Hematopoietic multipotent progenitor cell treated with erythropoietin and hydrocortisone succinate and interleukin-3 and kit ligand, for 6 days (in vitro differentiated cells): ENCODE results near the gene EML1.
A peak's percentile ranks its signal among the peaks of the same experiment; 100 is the strongest.
"Not testable (repeated sequence)": the region's sequence is repeated elsewhere in the genome, so short reads cannot be mapped to it uniquely, and the experiment has no call there.

Experiments used
- DNase-seq: peaks from one replicate; pipeline ENCODE4 v3.0.0-alpha.2; 2015

EML1 gene

DNA sequence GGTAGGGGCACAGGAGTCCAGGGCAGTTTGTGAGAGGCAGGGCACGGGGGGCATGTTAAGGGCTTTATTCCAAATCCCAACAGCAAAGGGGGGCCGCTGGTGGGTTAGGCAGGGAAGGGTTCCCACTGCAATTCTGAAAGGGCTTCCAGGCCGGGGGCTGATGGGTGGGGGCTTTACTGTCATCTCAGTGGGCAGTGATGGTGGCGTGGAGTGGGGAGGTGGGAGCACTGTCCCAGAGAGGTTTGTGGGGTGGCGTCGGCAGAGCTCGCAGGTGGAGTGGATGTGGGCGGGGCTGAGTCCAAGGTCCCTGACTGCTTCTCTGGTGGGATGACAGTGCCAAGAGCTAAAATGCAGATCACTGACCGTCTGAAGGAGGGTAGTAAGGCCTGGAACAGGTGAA is 150.4 kb downstream of the EML1 start:
- no peak for DNase-seq

- DNase-seq, result no peak
Measured at GRCh38 chr14:99944241-99944651, 151.0 kb downstream of the EML1 start.

GRCh38 chr14:99945732-99946651 is 152.8 kb downstream of the EML1 start:
- DNase-seq, result no peak

DNA sequence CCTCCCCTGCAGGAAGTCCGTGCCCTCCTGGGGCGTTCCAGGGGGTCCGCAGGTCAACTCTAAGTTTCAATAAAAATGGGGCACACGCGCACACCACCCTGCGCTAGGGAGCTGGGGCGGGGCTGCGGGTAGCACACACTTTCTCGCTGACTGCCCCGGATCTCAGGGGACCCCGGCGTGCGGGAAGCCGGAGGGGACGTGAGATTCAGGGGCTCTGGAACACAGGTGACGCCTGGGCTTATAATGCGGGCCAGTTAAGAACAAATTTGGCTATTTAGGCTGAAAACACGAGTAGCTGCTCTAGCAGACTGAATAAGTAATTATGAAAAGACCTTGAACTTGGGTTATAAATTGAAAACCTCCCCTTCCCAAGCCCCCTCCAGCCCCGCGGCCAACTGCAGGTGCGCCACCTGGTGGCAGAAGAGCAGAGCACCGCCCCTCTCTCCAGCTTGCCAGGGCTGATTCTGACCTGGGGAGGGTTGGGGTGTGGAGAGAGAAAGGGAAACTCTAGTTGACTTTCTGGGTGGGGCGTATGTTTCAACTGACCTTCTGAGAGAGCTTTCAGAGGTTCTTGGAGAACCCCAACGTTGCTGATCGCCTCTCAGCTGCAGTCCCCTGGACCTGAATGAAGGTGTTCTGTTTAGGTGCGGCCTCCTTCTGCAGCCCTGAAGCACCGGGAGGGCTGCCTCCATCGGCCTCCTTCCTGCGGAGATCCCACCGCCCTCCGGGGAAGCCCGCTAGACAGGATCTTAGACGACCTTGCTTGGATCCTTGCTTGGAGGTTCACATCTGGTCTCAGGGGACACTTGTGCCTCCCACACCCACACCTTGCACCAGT is 153.7 kb downstream of the EML1 start:
- peak; percentile 54 for DNase-seq

DNA sequence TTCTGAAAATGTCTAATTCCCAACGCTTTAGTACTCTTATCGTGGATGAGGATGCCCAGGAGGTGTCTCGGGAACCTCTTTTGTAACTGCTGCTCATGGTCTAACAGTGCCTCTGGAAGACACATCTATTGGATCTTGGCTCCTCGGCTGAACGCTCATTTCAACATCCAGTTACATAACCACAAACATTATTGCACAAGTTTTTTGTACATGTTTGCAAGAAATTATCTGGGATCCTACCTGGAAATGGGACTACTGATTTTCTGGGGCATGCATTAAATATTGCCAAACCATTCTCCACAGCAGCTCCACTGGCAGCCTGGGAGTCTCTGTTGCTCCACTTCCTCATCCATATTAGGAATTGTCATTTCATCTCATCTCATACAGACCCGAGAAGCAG is 154.5 kb downstream of the EML1 start:
- peak; percentile 18 for DNase-seq

DNA sequence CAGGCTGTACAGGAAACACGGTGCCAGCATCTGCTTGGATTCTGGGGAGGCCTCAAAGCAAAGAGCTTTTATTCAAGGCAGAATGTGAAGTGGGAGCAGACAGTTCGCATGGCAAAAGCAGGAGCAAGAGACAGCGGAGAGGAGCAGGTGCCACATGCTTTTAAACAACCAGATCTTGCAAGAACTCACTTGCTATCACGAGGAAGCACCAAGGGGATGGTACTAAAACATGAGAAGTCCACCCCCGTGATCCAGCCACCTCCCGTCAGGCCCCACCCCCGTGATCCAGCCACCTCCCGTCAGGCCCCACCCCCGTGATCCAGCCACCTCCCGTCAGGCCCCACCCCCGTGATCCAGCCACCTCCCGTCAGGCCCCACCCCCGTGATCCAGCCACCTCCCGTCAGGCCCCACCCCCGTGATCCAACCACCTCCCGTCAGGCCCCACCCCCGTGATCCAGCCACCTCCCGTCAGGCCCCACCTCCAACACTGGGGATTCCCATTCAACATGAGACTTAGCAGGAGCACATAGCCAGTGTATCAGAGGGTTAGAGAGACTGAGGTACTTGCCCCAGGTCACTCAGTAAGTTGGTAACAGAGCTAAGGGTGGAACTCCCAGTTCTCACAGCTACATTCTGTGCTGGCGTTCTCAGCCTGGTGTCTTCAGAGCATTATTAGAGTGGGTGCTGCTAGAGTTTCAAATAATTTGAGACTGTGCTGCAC is 156.0 kb downstream of the EML1 start:
- DNase-seq, result not testable (repeated sequence)

GRCh38 chr14:99950181-99950580 is 157.0 kb downstream of the EML1 start:
- no peak for DNase-seq

GRCh38 chr14:99951085-99951484 is 157.9 kb downstream of the EML1 start:
- no peak for DNase-seq

DNA sequence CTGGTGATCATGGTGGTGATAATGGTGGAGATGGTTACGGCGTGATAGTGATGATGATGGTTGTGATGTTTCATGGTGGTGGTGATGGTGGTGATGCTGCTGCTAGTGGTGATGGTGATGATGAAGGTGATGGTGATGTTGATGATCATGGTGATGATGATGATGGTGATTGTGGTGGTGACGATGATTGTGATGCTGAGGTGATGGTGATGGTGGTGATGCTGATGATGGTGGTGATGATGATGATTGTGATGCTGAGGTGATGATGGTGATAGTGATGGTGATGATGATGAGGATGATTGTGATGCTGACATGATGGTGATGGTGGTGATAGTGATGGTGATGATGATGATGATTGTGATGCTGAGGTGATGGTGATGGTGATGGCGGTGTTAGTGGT is 158.8 kb downstream of the EML1 start:
- DNase-seq, result no peak

DNA sequence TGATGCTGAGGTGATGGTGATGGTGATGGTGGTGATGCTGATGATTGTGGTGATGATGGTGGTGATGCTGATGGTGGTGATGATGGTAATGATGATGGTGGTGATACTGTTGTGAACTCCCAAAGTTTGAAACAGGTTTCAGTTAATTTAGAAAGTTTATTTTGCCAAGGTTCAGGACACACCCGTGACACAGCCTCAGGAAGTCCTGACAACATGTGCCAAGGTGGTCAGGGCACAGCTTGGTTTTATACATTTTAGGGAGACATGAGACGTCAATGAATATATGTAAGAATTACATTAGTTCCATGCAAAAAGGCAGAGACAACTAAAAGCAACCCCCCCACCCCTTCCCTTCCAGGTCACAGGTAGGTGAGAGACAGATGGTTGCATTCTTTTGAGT is 159.2 kb downstream of the EML1 start:
- no peak for DNase-seq

GRCh38 chr14:99955826-99956455 is 162.7 kb downstream of the EML1 start:
- no peak for DNase-seq

- DNase-seq, result no peak
Measured at GRCh38 chr14:99958380-99958779, 165.2 kb downstream of the EML1 start.

- DNase-seq, result no peak
Measured at GRCh38 chr14:99961826-99962518, 168.8 kb downstream of the EML1 start.

GRCh38 chr14:99964979-99965378 is 171.8 kb downstream of the EML1 start:
- no peak for DNase-seq

- DNase-seq, result no peak
Measured at GRCh38 chr14:99966037-99966835, 173.0 kb downstream of the EML1 start.

- DNase-seq, result no peak
Measured at GRCh38 chr14:99966912-99967311, 173.7 kb downstream of the EML1 start.

DNA sequence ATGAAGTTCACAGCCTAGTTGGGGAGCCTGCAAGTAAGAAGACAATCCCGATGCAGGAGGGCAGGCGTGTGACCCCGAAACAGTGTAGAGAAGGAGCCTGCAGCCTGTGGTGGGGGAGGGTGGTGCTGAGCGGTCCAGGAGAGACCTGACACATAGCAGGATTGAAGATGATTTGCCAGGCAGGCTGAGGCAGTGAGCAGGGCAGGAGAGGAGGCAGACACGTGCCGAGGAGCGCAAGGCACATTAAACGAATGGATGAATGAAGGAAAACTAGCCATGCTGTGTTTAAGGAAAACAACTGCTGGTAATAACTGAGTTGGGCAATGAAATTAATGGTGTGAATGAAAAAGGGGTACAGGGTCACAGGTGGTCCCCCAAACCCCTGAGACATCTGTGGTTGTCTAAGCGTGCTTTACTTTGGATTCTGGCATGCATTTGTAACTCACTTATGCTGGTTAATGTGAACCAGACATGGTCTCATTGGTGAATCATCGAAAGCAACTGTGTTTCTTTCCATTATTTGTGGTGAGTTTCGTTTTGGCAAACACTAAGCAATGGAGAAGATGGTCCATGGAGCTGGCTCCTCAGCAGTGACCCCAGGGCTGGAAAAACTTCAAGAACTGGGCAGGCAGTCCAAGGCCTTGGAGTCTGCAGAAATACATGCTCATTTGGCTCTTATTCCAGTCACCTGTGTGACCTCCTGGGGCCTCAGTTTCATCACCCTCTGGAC is 175.1 kb downstream of the EML1 start:
- DNase-seq, result no peak

DNA sequence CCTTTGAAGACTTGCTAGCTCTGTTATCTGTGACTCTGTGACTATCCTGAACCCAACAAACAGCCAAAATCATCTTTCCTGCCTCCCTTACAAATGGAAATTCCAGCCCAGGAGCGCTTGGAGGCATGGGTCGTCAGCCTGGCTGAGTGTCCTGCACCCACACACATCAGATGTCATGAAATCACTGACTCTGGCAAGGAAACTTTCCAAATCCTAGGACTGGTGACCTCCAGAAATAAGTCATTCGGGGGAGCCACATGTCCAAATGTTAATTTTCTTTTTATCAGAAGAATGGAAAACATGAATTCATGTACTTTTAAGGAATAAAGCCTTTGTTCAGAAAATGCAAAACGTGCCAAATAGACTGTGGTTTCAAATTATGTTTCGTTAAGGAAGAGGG is 175.7 kb downstream of the EML1 start:
- DNase-seq, result no peak

DNA sequence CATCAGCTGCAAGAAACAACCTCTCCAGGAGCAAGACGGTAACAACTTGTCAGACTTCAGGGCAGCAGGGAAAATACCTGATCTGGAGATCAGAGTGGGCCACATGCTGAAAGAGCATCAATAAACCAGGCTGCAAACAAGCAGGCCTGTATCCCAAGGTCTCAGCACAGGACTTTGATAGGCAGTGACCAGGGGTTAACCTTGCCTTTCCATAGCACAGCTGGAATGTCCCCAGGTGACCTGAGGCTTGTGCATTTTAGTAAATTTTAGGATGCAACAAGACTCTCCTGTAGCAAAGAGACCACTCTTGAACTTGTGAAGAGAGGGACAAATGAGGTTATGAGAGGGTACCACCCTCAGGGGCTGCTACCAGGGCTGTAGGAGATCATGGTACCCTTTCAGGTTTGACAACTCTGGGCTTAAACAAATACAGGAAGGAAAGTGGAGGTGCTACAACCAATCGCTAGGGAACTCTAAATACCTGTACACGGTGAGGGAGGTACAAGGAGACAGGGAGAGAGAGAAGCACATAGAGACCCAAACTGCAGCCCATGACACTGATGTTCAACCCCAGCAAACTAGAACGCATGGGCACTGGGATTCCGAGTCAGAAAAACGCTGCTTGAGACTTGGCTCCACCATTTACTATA is 176.6 kb downstream of the EML1 start:
- DNase-seq, result no peak
